ENCODE results near the gene MEGF10. TPM values are rescaled to one million over a fixed set of nuclear protein-coding genes. Genes with fewer than 3 reads are reported as not detected.

The MEGF10 gene
- total and polyA plus RNA-seq, 10 of the 15 experiments (the other 5 are each of a cell fraction or from before 2014, with no cell fraction given): 0.03 to 0.21 (median 0.05) TPM; not detected in 5

DNA sequence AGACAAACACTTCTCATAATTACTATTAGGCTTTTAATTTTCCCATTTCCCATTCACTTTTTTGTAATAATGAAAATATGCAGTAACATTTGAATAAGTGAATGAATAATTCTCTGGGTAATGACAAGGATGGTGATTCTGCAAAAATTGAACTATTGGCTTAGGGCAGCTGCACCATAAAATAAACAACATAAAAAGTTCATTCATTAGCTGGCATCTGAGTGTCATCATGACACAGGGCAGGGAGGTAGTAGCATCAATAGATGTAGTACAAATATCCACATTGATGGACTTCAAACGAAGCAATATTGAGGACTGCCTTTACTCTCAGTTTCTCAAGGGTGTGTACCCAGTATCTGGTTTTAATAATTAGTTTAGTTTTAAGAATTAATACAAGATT is 4.9 kb downstream of the MEGF10 start:
- peaks cover 1 to 11% of the 10 kb centered on the region in 2 experiments for H3K27me3 ChIP-seq (replicated peaks in 1 of 2; ENCODE audit: control insufficient read depth in 2 of 2, insufficient read depth in 2 of 2, low read length in 1 of 2)
- H3K4me2 ChIP-seq (ENCODE audit: control insufficient read depth, insufficient read depth): no peak overlapping the region
- in situ Hi-C loops (cut with MboI) (no loop called here), intact Hi-C loops (cut with micrococcal nuclease; ENCODE audit: unreplicated experiment) (no loop called here)
- H3K9me3 ChIP-seq (replicated peaks; ENCODE audit: control insufficient read depth, insufficient read depth, low read length): no peaks in the 10 kb centered on the region
- no peaks in the 10 kb centered on the region; the same call in 1 of the 2 replicates for H4K20me1 ChIP-seq (ENCODE audit: control insufficient read depth, insufficient read depth)
- no peaks in the 10 kb centered on the region for H3K4me1 ChIP-seq (ENCODE audit: control insufficient read depth, insufficient read depth, low read length)
- FAIRE-seq (no peak), ATAC-seq (no peak), DNase-seq (ENCODE audit: low read depth, low spot score) (no peak)
- POLR2A ChIA-PET: no interaction called here
- WGBS (ENCODE audit: insufficient coverage, insufficient replicate concordance, low lambda C conversion rate, missing lambda C conversion rate): 0% methylated on average over 1 of the region's 1 CpG
- CTCF ChIA-PET: no interaction called here
- SMC1A ChIA-PET (ENCODE audit: uncharacterized antibody, unreplicated experiment): interaction anchor here (0.9 kb wide), 1 partner anchor 129 kb away, joined by 3 read pairs; no protein-coding TSS in a partner anchor
- H3K4me3 ChIP-seq: no peak overlapping the region
- H3K36me3 ChIP-seq (ENCODE audit: control insufficient read depth in 2 of 2, insufficient read depth in 2 of 2, low read length in 1 of 2): no peaks in the 10 kb centered on the region
- no peaks in the 10 kb centered on the region for H3K79me2 ChIP-seq (ENCODE audit: control insufficient read depth, insufficient read depth, low read length)
- no peak overlapping the region for H3K9ac ChIP-seq (ENCODE audit: control insufficient read depth, insufficient read depth, low read length)
- no peak overlapping the region for H2AFZ ChIP-seq (ENCODE audit: control insufficient read depth, low read depth, low read length)
- no peak overlapping the region for H3K27ac ChIP-seq (ENCODE audit: control insufficient read depth, insufficient read depth)
- RAD21 ChIA-PET (ENCODE audit: unreplicated experiment): no interaction called here
- TF ChIP-seq, protein P1, sequence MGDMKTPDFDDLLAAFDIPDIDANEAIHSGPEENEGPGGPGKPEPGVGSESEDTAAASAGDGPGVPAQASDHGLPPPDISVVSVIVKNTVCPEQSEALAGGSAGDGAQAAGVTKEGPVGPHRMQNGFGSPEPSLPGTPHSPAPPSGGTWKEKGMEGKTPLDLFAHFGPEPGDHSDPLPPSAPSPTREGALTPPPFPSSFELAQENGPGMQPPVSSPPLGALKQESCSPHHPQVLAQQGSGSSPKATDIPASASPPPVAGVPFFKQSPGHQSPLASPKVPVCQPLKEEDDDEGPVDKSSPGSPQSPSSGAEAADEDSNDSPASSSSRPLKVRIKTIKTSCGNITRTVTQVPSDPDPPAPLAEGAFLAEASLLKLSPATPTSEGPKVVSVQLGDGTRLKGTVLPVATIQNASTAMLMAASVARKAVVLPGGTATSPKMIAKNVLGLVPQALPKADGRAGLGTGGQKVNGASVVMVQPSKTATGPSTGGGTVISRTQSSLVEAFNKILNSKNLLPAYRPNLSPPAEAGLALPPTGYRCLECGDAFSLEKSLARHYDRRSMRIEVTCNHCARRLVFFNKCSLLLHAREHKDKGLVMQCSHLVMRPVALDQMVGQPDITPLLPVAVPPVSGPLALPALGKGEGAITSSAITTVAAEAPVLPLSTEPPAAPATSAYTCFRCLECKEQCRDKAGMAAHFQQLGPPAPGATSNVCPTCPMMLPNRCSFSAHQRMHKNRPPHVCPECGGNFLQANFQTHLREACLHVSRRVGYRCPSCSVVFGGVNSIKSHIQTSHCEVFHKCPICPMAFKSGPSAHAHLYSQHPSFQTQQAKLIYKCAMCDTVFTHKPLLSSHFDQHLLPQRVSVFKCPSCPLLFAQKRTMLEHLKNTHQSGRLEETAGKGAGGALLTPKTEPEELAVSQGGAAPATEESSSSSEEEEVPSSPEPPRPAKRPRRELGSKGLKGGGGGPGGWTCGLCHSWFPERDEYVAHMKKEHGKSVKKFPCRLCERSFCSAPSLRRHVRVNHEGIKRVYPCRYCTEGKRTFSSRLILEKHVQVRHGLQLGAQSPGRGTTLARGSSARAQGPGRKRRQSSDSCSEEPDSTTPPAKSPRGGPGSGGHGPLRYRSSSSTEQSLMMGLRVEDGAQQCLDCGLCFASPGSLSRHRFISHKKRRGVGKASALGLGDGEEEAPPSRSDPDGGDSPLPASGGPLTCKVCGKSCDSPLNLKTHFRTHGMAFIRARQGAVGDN (IDR thresholded peaks at IDR 0.05): no peak
- TF ChIP-seq RELA (IDR thresholded peaks at IDR 0.05; ENCODE audit: borderline replicate concordance, partially characterized antibody): no peak
- TF ChIP-seq LARP7 (IDR thresholded peaks at IDR 0.05): no peak
- TF ChIP-seq RBBP5 (conservative IDR thresholded peaks at IDR 0.05): no peak
- no peak for TF ChIP-seq CBX3 (IDR thresholded peaks at IDR 0.05; ENCODE audit: borderline replicate concordance, low read depth)
- TF ChIP-seq, protein P2, sequence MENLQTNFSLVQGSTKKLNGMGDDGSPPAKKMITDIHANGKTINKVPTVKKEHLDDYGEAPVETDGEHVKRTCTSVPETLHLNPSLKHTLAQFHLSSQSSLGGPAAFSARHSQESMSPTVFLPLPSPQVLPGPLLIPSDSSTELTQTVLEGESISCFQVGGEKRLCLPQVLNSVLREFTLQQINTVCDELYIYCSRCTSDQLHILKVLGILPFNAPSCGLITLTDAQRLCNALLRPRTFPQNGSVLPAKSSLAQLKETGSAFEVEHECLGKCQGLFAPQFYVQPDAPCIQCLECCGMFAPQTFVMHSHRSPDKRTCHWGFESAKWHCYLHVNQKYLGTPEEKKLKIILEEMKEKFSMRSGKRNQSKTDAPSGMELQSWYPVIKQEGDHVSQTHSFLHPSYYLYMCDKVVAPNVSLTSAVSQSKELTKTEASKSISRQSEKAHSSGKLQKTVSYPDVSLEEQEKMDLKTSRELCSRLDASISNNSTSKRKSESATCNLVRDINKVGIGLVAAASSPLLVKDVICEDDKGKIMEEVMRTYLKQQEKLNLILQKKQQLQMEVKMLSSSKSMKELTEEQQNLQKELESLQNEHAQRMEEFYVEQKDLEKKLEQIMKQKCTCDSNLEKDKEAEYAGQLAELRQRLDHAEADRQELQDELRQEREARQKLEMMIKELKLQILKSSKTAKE (IDR thresholded peaks at IDR 0.05; ENCODE audit: low read depth, poor library complexity, severe bottlenecking): no peak
- no peak for TF ChIP-seq CREB1 (IDR thresholded peaks at IDR 0.05; ENCODE audit: low read depth)
- TF ChIP-seq, protein P3, sequence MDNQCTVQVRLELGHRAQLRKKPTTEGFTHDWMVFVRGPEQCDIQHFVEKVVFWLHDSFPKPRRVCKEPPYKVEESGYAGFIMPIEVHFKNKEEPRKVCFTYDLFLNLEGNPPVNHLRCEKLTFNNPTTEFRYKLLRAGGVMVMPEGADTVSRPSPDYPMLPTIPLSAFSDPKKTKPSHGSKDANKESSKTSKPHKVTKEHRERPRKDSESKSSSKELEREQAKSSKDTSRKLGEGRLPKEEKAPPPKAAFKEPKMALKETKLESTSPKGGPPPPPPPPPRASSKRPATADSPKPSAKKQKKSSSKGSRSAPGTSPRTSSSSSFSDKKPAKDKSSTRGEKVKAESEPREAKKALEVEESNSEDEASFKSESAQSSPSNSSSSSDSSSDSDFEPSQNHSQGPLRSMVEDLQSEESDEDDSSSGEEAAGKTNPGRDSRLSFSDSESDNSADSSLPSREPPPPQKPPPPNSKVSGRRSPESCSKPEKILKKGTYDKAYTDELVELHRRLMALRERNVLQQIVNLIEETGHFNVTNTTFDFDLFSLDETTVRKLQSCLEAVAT (IDR thresholded peaks at IDR 0.05): no peak
- no peak for TF ChIP-seq GABPA (IDR thresholded peaks at IDR 0.05; ENCODE audit: low read depth)
- TF ChIP-seq ZSCAN29 (IDR thresholded peaks at IDR 0.05): no peak
- TF ChIP-seq STAT1 (conservative IDR thresholded peaks at IDR 0.05): no peak
- no peak for TF ChIP-seq RUNX3 (IDR thresholded peaks at IDR 0.05; ENCODE audit: low read length)
- TF ChIP-seq, protein P4, sequence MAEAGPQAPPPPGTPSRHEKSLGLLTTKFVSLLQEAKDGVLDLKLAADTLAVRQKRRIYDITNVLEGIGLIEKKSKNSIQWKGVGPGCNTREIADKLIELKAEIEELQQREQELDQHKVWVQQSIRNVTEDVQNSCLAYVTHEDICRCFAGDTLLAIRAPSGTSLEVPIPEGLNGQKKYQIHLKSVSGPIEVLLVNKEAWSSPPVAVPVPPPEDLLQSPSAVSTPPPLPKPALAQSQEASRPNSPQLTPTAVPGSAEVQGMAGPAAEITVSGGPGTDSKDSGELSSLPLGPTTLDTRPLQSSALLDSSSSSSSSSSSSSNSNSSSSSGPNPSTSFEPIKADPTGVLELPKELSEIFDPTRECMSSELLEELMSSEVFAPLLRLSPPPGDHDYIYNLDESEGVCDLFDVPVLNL (IDR thresholded peaks at IDR 0.05; ENCODE audit: low read depth, low read length): no peak
- no peak for TF ChIP-seq MXI1 (IDR thresholded peaks at IDR 0.05; ENCODE audit: low read depth, low read length)
- no peak for TF ChIP-seq NBN (IDR thresholded peaks at IDR 0.05)
- no peak for TF ChIP-seq FOXK2 (IDR thresholded peaks at IDR 0.05)
- no peak for TF ChIP-seq NFYA (IDR thresholded peaks at IDR 0.05; ENCODE audit: borderline replicate concordance, low read depth, low read length)
- no peak for TF ChIP-seq NR2F1 (conservative IDR thresholded peaks at IDR 0.05)
- TF ChIP-seq BHLHE40 (IDR thresholded peaks at IDR 0.05; ENCODE audit: borderline replicate concordance in 1 of 2, low read depth in 2 of 2, low read length in 1 of 2): no peak
- BruUV-seq (replicated peaks): no TSS peak
